CD4-positive, CD25-positive, alpha-beta regulatory T cell (primary cell): Measurements from ENCODE around the gene TPCN1. TPM values are rescaled to one million over a fixed set of nuclear protein-coding genes. Genes with fewer than 3 reads are reported as not detected.

Experiments
- ATAC-seq, 2 donors: fragments of 150-1000 bp; cut with Tn5 transposase; one replicate each; pipeline ENCODE4 v1.10.0; 2021; ENCODE audit warnings: low read depth in 2 of 2, moderate number of reproducible peaks in 2 of 2, moderate library complexity in 1 of 2
- DNase-seq, 3 donors: peaks; one replicate each; pipeline versions ENCODE4 v3.0.0 to v3.0.0-alpha.2; 2012 to 2022; ENCODE audit warnings: mixed read lengths in 1 of 3
- H3K27ac ChIP-seq: one replicate; pipeline ENCODE4 v1.7.0; 2013; ENCODE audit warnings: mild to moderate bottlenecking, low read length; ENCODE audit not compliant: insufficient read depth, poor library complexity, severe bottlenecking
- H3K27me3 ChIP-seq: one replicate; pipeline ENCODE4 v1.7.0; 2013; ENCODE audit warnings: low read length; ENCODE audit not compliant: control insufficient read depth, insufficient read depth
- H3K36me3 ChIP-seq: one replicate; pipeline ENCODE4 v1.7.0; 2013; ENCODE audit warnings: mild to moderate bottlenecking, low read length, moderate library complexity; ENCODE audit not compliant: control insufficient read depth, insufficient read depth
- H3K4me1 ChIP-seq: 2 replicates; pipeline ENCODE4 v1.7.0; 2013; ENCODE audit warnings: mild to moderate bottlenecking, low read length; ENCODE audit not compliant: insufficient read depth, control insufficient read depth, poor library complexity, severe bottlenecking
- H3K4me3 ChIP-seq: one replicate; pipeline ENCODE4 v1.7.0; 2013; ENCODE audit warnings: low read depth, mild to moderate bottlenecking, low read length, moderate library complexity
- H3K9me3 ChIP-seq, 2 experiments: 1 replicate in 1 of 2; 2 replicates in 1 of 2; pipeline ENCODE4 v1.7.0; 2013; ENCODE audit warnings: low read length in 2 of 2, mild to moderate bottlenecking in 1 of 2, moderate library complexity in 1 of 2; ENCODE audit not compliant: control insufficient read depth in 2 of 2
- H3K27ac Mint-ChIP-seq, 3 donors: one replicate each; pipeline ENCODE4 v1.8.0; 2020 to 2022; ENCODE audit warnings: mild to moderate bottlenecking in 3 of 3, mixed read lengths in 3 of 3, moderate library complexity in 2 of 3
- H3K27me3 Mint-ChIP-seq: one replicate; pipeline ENCODE4 v1.8.0; 2022; ENCODE audit warnings: mild to moderate bottlenecking, mixed read lengths
- H3K36me3 Mint-ChIP-seq: one replicate; pipeline ENCODE4 v1.8.0; 2020; ENCODE audit warnings: mixed read lengths
- H3K4me1 Mint-ChIP-seq, 4 donors: one replicate each; pipeline ENCODE4 v1.8.0; 2020 to 2022; ENCODE audit warnings: mixed read lengths in 4 of 4, mild to moderate bottlenecking in 1 of 4
- H3K4me3 Mint-ChIP-seq, 4 donors: one replicate each; pipeline ENCODE4 v1.8.0; 2020 to 2022; ENCODE audit warnings: mild to moderate bottlenecking in 4 of 4, mixed read lengths in 4 of 4, moderate library complexity in 3 of 4
- H3K9me3 Mint-ChIP-seq, 7 donors: one replicate each; pipeline ENCODE4 v1.8.0; 2020 to 2022; ENCODE audit warnings: mixed read lengths in 7 of 7, mild to moderate bottlenecking in 3 of 7, moderate library complexity in 2 of 7
- polyA plus RNA-seq, 4 donors: library from polyadenylated mRNA; unstranded; fragments of 300-500 nt; fragmentation: Illumina TruSeq; gene quantifications; one replicate each; pipeline ENCODE4 v1.2.3, GENCODE V29; 2021
- total RNA-seq: library from RNA; stranded (reverse); gene quantifications from one replicate; pipeline ENCODE4 v1.2.3, GENCODE V29; 2022

Gene TPCN1
- total and polyA plus RNA-seq, 5 donors from 2014 or later = 5.2 to 44.9 (median 8.4) TPM

GRCh38 chr12:113241191-113242025 is 20.1 kb downstream of the TPCN1 start:
- H3K4me3 ChIP-seq = no peak overlapping the region
- H3K9me3 ChIP-seq = no peaks in the 10 kb centered on the region
- H3K36me3 Mint-ChIP-seq = peaks cover 23% of the 10 kb centered on the region
- no peaks in the 10 kb centered on the region for H3K27me3 Mint-ChIP-seq
- ATAC-seq = no peak
- H3K4me3 Mint-ChIP-seq = no peak overlapping the region
- H3K4me1 ChIP-seq = no peaks in the 10 kb centered on the region
- peaks cover 22% of the 10 kb centered on the region for H3K36me3 ChIP-seq
- no peaks in the 10 kb centered on the region for H3K9me3 Mint-ChIP-seq
- no peak overlapping the region for H3K27ac Mint-ChIP-seq
- no peak for DNase-seq
- peaks cover 0 to 43% (median 11%) of the 10 kb centered on the region in 4 donors for H3K4me1 Mint-ChIP-seq
- no peak overlapping the region for H3K27ac ChIP-seq
- no peaks in the 10 kb centered on the region for H3K27me3 ChIP-seq

GRCh38 chr12:113242026-113242418 is 20.8 kb downstream of the TPCN1 start:
- Mint-ChIP-seq H3K27me3 (no peaks in the 10 kb centered on the region), H3K27ac (no peak overlapping the region), H3K4me3 (no peak overlapping the region), H3K4me1 (peaks cover 0 to 40% (median 11%) of the 10 kb centered on the region in 4 donors), H3K36me3 (peaks cover 18% of the 10 kb centered on the region), H3K9me3 (no peaks in the 10 kb centered on the region)
- Histone ChIP-seq H3K36me3 (peaks cover 24% of the 10 kb centered on the region), H3K27ac (no peak overlapping the region), H3K4me3 (no peak overlapping the region), H3K4me1 (no peaks in the 10 kb centered on the region), H3K27me3 (no peaks in the 10 kb centered on the region), H3K9me3 (no peaks in the 10 kb centered on the region)
- no peak for ATAC-seq
- no peak for DNase-seq

GRCh38 chr12:113242560-113242959 is 21.3 kb downstream of the TPCN1 start:
- Mint-ChIP-seq H3K9me3 (no peaks in the 10 kb centered on the region), H3K36me3 (peaks cover 18% of the 10 kb centered on the region), H3K4me3 (no peak overlapping the region), H3K27ac (peak overlapping the region in 1 of 3 donors; percentile 42), H3K4me1 (peaks cover 0 to 41% (median 11%) of the 10 kb centered on the region in 4 donors), H3K27me3 (no peaks in the 10 kb centered on the region)
- no peak overlapping the region for H3K27ac ChIP-seq
- no peaks in the 10 kb centered on the region for H3K9me3 ChIP-seq
- DNase-seq (no peak), ATAC-seq (no peak)
- no peak overlapping the region for H3K4me3 ChIP-seq
- H3K36me3 ChIP-seq = peaks cover 25% of the 10 kb centered on the region
- H3K4me1 ChIP-seq = no peaks in the 10 kb centered on the region
- H3K27me3 ChIP-seq = no peaks in the 10 kb centered on the region

- DNase-seq (no peak), ATAC-seq (no peak)
- Histone ChIP-seq H3K27me3 (no peaks in the 10 kb centered on the region), H3K4me3 (no peak overlapping the region), H3K4me1 (no peaks in the 10 kb centered on the region), H3K36me3 (peaks cover 18% of the 10 kb centered on the region), H3K27ac (no peak overlapping the region), H3K9me3 (no peaks in the 10 kb centered on the region)
- H3K4me1 Mint-ChIP-seq = peaks cover 0 to 40% (median 8%) of the 10 kb centered on the region in 4 donors
- peak overlapping the region in 1 of 3 donors; percentile 85 for H3K27ac Mint-ChIP-seq
- no peaks in the 10 kb centered on the region for H3K27me3 Mint-ChIP-seq
- H3K9me3 Mint-ChIP-seq = no peaks in the 10 kb centered on the region
- peaks cover 29% of the 10 kb centered on the region for H3K36me3 Mint-ChIP-seq
- H3K4me3 Mint-ChIP-seq = no peak overlapping the region
Measured at GRCh38 chr12:113244047-113244460, 22.8 kb downstream of the TPCN1 start.

GRCh38 chr12:113244478-113244958 is 23.3 kb downstream of the TPCN1 start:
- peaks cover 18% of the 10 kb centered on the region for H3K36me3 ChIP-seq

GRCh38 chr12:113245695-113246477 is 24.6 kb downstream of the TPCN1 start:
- ATAC-seq (no peak), DNase-seq (no peak)
- Mint-ChIP-seq H3K4me1 (peaks cover 0 to 26% (median 1%) of the 10 kb centered on the region in 4 donors), H3K36me3 (peaks cover 23% of the 10 kb centered on the region), H3K9me3 (no peaks in the 10 kb centered on the region), H3K27ac (peak overlapping the region in 1 of 3 donors; percentile 55), H3K27me3 (no peaks in the 10 kb centered on the region), H3K4me3 (no peak overlapping the region)
- Histone ChIP-seq H3K4me1 (no peaks in the 10 kb centered on the region), H3K36me3 (peaks cover 23% of the 10 kb centered on the region), H3K27me3 (no peaks in the 10 kb centered on the region), H3K9me3 (no peaks in the 10 kb centered on the region), H3K4me3 (no peak overlapping the region), H3K27ac (no peak overlapping the region)

More at GRCh38 chr12:113244478-113244958, 23.3 kb downstream of the TPCN1 start:
- Mint-ChIP-seq H3K4me1 (peaks cover 0 to 36% (median 6%) of the 10 kb centered on the region in 4 donors), H3K36me3 (peaks cover 29% of the 10 kb centered on the region), H3K27me3 (no peaks in the 10 kb centered on the region), H3K4me3 (no peak overlapping the region), H3K27ac (no peak overlapping the region), H3K9me3 (no peaks in the 10 kb centered on the region)
- no peak for DNase-seq
- no peak for ATAC-seq
- Histone ChIP-seq H3K27ac (no peak overlapping the region), H3K4me3 (no peak overlapping the region), H3K27me3 (no peaks in the 10 kb centered on the region), H3K9me3 (no peaks in the 10 kb centered on the region), H3K4me1 (no peaks in the 10 kb centered on the region)

- no peak overlapping the region for H3K4me3 ChIP-seq
- Mint-ChIP-seq H3K4me3 (no peak overlapping the region), H3K27ac (no peak overlapping the region), H3K36me3 (peaks cover 29% of the 10 kb centered on the region), H3K9me3 (no peaks in the 10 kb centered on the region), H3K27me3 (no peaks in the 10 kb centered on the region), H3K4me1 (peaks cover 0 to 18% (median 1%) of the 10 kb centered on the region in 4 donors)
- no peaks in the 10 kb centered on the region for H3K4me1 ChIP-seq
- ATAC-seq = no peak
- H3K36me3 ChIP-seq = peaks cover 19% of the 10 kb centered on the region
- no peak overlapping the region for H3K27ac ChIP-seq
- no peaks in the 10 kb centered on the region for H3K27me3 ChIP-seq
- no peak for DNase-seq
- H3K9me3 ChIP-seq = no peaks in the 10 kb centered on the region
Measured at GRCh38 chr12:113246478-113247122, 25.3 kb downstream of the TPCN1 start.
